Common myeloid progenitor, CD34-positive (primary cell): ENCODE data around the gene LIN7A. TPM values are rescaled to one million over a fixed set of nuclear protein-coding genes. Genes with fewer than 3 reads are reported as not detected.

Source experiments
- CTCF ChIA-PET: fragments of 350-600 bp; sonication (Branson Sonifier 250); formaldehyde crosslinking; loops from one replicate; lab custom pipeline; 2021; ENCODE audit warnings: antibody characterized with exemption; lab: Charles Lee
- POLR2A ChIA-PET: fragments of 350-600 bp; sonication (Branson Sonifier 250); formaldehyde crosslinking; loops from one replicate; lab custom pipeline; 2021; ENCODE audit warnings: antibody characterized with exemption; lab: Charles Lee
- DNase-seq, 3 donors: peaks; one replicate each; pipeline versions ENCODE4 v3.0.0 to v3.0.0-alpha.2; 2013
- H3K27ac ChIP-seq, 2 experiments: 1 replicate in 1 of 2; 2 replicates in 1 of 2; pipeline ENCODE4 v1.7.0; 2013; ENCODE audit warnings: inconsistent platforms in 2 of 2, low read length in 2 of 2, mild to moderate bottlenecking in 2 of 2, low read depth in 1 of 2, moderate library complexity in 1 of 2; ENCODE audit not compliant: severe bottlenecking in 2 of 2, insufficient read depth in 1 of 2, poor library complexity in 1 of 2
- H3K27me3 ChIP-seq, 5 experiments: replicated peaks in 2 of 5; 1 replicate in 3 of 5; 2 replicates in 2 of 5; pipeline versions ENCODE4 v1.6.1 to v1.7.0; 2013; ENCODE audit warnings: low read length in 4 of 5, mild to moderate bottlenecking in 2 of 5, moderate library complexity in 2 of 5, inconsistent platforms in 1 of 5; ENCODE audit not compliant: insufficient read depth in 5 of 5, control insufficient read depth in 4 of 5
- H3K36me3 ChIP-seq, 4 experiments: 1 replicate in 2 of 4; 2 replicates in 2 of 4; pipeline versions ENCODE4 v1.6.1 to v1.7.0; 2013; ENCODE audit warnings: low read length in 3 of 4, control low read depth in 1 of 4, mild to moderate bottlenecking in 1 of 4; ENCODE audit not compliant: control insufficient read depth in 4 of 4, insufficient read depth in 4 of 4
- H3K4me1 ChIP-seq, 4 experiments: 1 replicate in 3 of 4; 2 replicates in 1 of 4; pipeline versions ENCODE4 v1.6.1 to v1.7.1; 2013; ENCODE audit warnings: low read length in 3 of 4, mild to moderate bottlenecking in 3 of 4, control low read depth in 1 of 4, inconsistent platforms in 1 of 4, moderate library complexity in 1 of 4; ENCODE audit not compliant: control insufficient read depth in 4 of 4, insufficient read depth in 4 of 4; ENCODE audit errors: control extremely low read depth in 1 of 4
- H3K4me3 ChIP-seq, 7 experiments: 1 replicate in 4 of 7; 2 replicates in 3 of 7; pipeline versions ENCODE4 v1.5.1 to v1.7.0; 2013; ENCODE audit warnings: mild to moderate bottlenecking in 7 of 7, low read length in 6 of 7, moderate library complexity in 6 of 7, inconsistent platforms in 2 of 7, low read depth in 2 of 7, control low read depth in 1 of 7; ENCODE audit not compliant: insufficient read depth in 4 of 7, control insufficient read depth in 1 of 7; ENCODE audit errors: extremely low read depth in 1 of 7
- H3K9me3 ChIP-seq, 5 experiments: 1 replicate in 4 of 5; 2 replicates in 1 of 5; pipeline versions ENCODE4 v1.6.1 to v1.7.1; 2013; ENCODE audit warnings: low read length in 4 of 5, mild to moderate bottlenecking in 2 of 5, inconsistent platforms in 1 of 5, low read depth in 1 of 5, moderate library complexity in 1 of 5; ENCODE audit not compliant: control insufficient read depth in 4 of 5, insufficient read depth in 2 of 5; ENCODE audit errors: control extremely low read depth in 1 of 5
- WGBS: methylation state at CpG from one replicate; pipeline ENCODE4 v1.1.5; 2013; ENCODE audit not compliant: insufficient coverage; 5-methylcytosine and 5-hydroxymethylcytosine counted together
- polyA plus RNA-seq: library from polyadenylated mRNA; unstranded; fragments of 120-200 nt; gene quantifications from one replicate; pipeline ENCODE4 v1.2.1, GENCODE V29; 2013

The LIN7A gene, protein sequence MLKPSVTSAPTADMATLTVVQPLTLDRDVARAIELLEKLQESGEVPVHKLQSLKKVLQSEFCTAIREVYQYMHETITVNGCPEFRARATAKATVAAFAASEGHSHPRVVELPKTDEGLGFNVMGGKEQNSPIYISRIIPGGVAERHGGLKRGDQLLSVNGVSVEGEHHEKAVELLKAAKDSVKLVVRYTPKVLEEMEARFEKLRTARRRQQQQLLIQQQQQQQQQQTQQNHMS
- polyA plus RNA-seq: 0.86 TPM

DNA sequence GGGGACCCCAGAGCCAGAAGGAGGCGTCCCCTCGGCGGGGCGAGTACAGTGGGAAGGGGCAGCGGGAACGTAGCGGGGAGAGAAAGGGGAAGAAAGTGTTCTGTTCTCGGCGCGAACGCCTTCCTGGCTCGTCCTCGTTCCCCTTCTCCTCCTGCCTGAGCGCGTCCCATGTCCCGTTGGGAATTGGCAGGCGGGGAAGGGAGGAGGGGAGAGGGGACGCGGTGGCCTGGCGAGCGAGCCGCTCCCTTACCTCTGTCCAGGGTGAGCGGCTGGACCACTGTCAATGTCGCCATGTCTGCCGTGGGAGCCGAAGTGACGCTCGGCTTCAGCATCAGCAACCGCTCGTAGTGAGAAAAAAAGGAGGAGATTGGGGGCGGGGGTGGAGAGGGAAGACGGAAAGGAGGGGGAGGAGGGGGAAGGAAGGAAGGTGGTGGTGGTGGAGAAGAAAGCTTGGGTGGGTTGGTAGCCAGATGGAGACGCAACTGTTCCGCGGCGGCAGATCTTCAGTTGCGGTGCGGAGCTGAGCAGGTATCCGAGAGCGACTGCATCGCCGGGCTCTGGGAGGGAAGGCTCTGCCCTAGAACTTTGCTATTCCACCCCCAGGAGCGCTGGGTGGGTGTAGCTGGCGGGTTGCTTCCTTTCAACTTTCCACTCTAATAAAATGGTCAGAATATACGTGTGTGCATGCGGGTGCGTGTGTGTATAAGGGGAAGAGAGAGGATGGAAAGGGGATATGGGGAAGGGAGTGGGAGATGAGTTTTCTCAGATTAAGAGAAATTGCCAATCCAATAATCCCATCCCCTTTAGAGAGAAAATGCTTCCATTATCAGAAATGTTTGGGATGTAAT, at the start of gene LIN7A:
Gene LIN7A, minus strand, starts transcription at position 544 of the 848 bp plus-strand sequence. Its CDS starts 212 bp downstream, at position 332.
- ChIA-PET CTCF (interaction anchor here (1.0 kb wide), 1 partner anchor 743 kb away, joined by 3 read pairs; no protein-coding TSS in a partner anchor), POLR2A (no interaction called here)
- WGBS: 0% methylated on average over 20 of the region's 47 CpGs
- Histone ChIP-seq H3K4me1 (peaks cover 3 to 25% (median 15%) of the 10 kb centered on the region in 4 experiments), H3K27me3 (peaks cover 15 to 45% (median 25%) of the 10 kb centered on the region in 5 experiments), H3K27ac (no peak within 1 kb of the TSS), H3K4me3 (peak within 1 kb of the TSS; percentile 58 to 87 (median 68)), H3K9me3 (no peaks in the 10 kb centered on the region), H3K36me3 (no peaks in the 10 kb centered on the region)
- peak; percentile 24 to 46 (median 34) for DNase-seq

DNA sequence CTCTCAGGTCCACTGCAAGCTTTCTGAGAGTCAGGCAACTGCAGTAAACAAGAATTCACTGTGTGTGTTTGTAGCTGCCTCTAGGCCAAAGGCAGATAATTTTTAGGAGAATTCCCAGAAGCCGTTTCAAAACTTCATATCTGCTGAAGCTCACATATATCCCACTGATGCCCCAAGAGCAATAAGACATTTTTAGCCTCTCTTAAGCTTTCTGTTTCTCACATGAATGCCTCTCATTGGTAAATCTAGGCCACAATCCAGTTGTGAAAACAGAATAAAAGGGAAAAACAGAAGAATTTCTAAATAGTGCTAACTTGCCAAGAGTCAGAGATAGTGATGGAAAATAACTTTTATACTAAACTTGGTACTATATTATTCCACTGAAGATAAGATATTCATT, 48.5 kb upstream of the LIN7A start:
- no peak for DNase-seq
- no peak overlapping the region for H3K4me3 ChIP-seq
- H3K27ac ChIP-seq: no peak overlapping the region
- H3K27me3 ChIP-seq: no peaks in the 10 kb centered on the region
- H3K4me1 ChIP-seq: peaks cover 0 to 2% (median 0%) of the 10 kb centered on the region in 4 experiments
- H3K36me3 ChIP-seq: no peaks in the 10 kb centered on the region
- POLR2A ChIA-PET: no interaction called here
- CTCF ChIA-PET: no interaction called here
- H3K9me3 ChIP-seq: no peaks in the 10 kb centered on the region
- no CpG with 5 or more reads among the region's 1 CpG for WGBS

DNA sequence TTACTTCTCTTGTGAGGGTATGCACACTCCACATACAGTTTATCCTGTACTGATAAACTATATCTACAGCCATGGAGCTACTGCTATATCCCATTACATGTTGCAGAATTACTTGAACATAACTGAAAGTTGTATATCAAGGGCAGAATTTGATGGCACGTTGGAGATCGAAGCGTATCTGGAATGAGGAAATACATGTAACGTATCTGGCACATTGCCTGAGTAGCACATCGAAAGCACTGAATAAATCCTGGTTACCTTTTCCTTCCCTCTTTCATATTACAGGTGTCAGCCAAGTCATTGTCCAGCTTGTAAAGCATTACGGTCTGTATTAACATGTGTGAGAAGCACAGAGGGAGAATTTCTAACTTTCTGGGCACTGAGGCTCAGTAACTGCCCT, 42.1 kb upstream of the LIN7A start:
- CTCF ChIA-PET: no interaction called here
- no peaks in the 10 kb centered on the region for H3K9me3 ChIP-seq
- 14% methylated on average over 4 of the region's 6 CpGs for WGBS
- H3K27ac ChIP-seq: no peak overlapping the region
- DNase-seq: peak; percentile 13 to 33 (median 25)
- H3K27me3 ChIP-seq: no peaks in the 10 kb centered on the region
- H3K4me1 ChIP-seq: peaks cover 0 to 4% (median 0%) of the 10 kb centered on the region in 4 experiments
- POLR2A ChIA-PET: no interaction called here
- no peaks in the 10 kb centered on the region for H3K36me3 ChIP-seq
- H3K4me3 ChIP-seq: peak overlapping the region in 1 of 7 experiments; percentile 30

DNA sequence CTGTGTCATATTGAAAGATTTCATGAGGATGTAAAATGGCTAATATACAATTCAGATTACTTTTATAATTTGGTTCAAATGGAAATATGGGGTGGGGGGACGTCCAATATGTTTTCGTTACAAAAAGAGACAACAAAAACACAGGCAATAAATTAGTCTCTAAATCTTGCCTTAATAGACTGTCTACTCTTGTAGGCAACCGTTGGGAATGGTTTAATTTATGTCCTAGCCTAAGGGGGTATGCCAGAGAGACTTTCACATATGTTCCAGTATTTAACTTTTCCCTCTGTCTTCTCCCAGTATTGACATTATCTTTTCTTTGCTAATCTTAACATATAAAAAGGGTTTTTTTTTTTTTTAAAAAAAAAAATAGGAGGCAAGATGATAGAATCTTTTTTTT, 41.5 kb upstream of the LIN7A start:
- H3K36me3 ChIP-seq: no peaks in the 10 kb centered on the region
- CTCF ChIA-PET: no interaction called here
- DNase-seq: no peak

DNA sequence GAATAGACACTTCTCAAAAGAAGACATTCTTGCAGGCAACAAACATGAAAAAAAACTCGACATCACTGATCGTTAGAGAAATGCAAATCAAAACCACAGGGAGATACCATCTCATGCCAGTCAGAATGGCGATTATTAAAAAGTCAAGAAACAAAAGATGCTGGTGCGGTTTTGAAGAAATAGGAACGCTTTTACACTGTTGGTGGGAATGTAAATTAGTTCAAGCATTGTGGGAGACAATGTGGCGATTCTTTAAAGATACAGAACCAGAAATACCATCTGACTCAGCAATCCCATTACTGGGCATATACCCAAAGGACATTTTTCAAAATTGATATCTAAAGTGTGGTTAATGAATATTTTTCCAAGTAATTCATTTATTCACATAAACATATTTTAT, 39.6 kb upstream of the LIN7A start:
- Histone ChIP-seq H3K27ac (no peak overlapping the region), H3K4me1 (peaks cover 0 to 4% (median 0%) of the 10 kb centered on the region in 4 experiments), H3K9me3 (no peaks in the 10 kb centered on the region), H3K36me3 (no peaks in the 10 kb centered on the region), H3K27me3 (no peaks in the 10 kb centered on the region), H3K4me3 (no peak overlapping the region)
- WGBS: 82% methylated on average over 2 of the region's 6 CpGs
- CTCF ChIA-PET: no interaction called here
- POLR2A ChIA-PET: no interaction called here
- DNase-seq: no peak

More for the DNA sequence above, 41.5 kb upstream of the LIN7A start:
- no CpG with 5 or more reads among the region's 3 CpGs for WGBS
- POLR2A ChIA-PET: no interaction called here
- Histone ChIP-seq H3K27ac (no peak overlapping the region), H3K4me1 (peaks cover 0 to 4% (median 0%) of the 10 kb centered on the region in 4 experiments), H3K27me3 (no peaks in the 10 kb centered on the region), H3K9me3 (no peaks in the 10 kb centered on the region), H3K4me3 (no peak overlapping the region)

DNA sequence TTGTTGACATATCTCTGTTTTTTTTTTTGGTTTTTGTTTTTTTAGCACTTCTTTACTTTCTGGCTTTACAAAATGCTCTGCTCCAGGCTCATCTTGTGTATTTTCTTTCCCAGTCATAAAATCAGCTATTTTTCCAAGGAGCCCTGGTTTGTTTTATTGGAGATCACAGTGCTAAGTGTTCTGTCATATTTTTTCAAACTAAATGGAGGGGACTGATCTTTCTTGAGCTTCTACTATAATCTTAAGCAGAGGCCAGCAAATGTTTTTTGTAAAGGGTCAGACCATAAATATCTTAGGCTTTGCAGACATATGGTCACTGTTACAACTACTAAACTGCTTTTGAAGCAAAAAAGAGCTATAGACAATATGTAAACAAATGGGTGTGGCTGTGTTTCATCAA, 30.6 kb upstream of the LIN7A start:
- no peaks in the 10 kb centered on the region for H3K4me1 ChIP-seq
- DNase-seq: no peak
- H3K27me3 ChIP-seq: no peaks in the 10 kb centered on the region
- no peak overlapping the region for H3K27ac ChIP-seq
- H3K9me3 ChIP-seq: no peaks in the 10 kb centered on the region
- H3K36me3 ChIP-seq: no peaks in the 10 kb centered on the region
- no peak overlapping the region for H3K4me3 ChIP-seq
- CTCF ChIA-PET: no interaction called here
- POLR2A ChIA-PET: no interaction called here

DNA sequence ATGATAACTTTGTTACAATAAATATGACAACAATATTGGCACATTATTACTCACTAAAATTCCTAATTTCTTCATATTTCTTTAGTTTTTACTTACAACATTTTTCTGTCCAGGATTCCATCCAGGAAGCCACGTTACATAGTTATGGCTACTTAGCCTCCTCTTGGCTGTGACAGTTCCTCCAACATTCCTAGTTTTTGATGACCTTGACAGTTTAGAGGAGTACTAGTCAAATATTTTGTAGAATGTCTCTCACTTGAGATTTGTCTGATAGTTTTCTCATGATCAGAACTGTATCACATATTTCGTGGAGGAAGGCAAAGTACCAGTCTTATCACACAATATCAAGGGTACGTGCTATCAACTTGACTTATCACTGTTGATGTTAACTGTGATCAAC, 29.8 kb upstream of the LIN7A start:
- Histone ChIP-seq H3K36me3 (no peaks in the 10 kb centered on the region), H3K9me3 (no peaks in the 10 kb centered on the region), H3K4me1 (no peaks in the 10 kb centered on the region), H3K27ac (no peak overlapping the region), H3K4me3 (no peak overlapping the region), H3K27me3 (no peaks in the 10 kb centered on the region)
- no peak for DNase-seq
- CTCF ChIA-PET: no interaction called here
- POLR2A ChIA-PET: no interaction called here
- 80% methylated on average over 2 of the region's 3 CpGs for WGBS
